Psoas muscle (tissue), 8 donors: ENCODE data around the gene MCTP1. TPM values are rescaled to one million over a fixed set of nuclear protein-coding genes. Genes with fewer than 3 reads are reported as not detected.
"Not testable (repeated sequence)": the region's sequence is repeated elsewhere in the genome, so short reads cannot be mapped to it uniquely, and the experiment has no call there.

Source experiments
- ATAC-seq, 4 donors: fragments of 200-7000 bp; cut with Tn5 transposase; one replicate each; pipeline ENCODE4 v1.9.1; 2020; ENCODE audit warnings: moderate library complexity in 3 of 4, mild to moderate bottlenecking in 2 of 4
- DNase-seq, 2 donors: peaks; one replicate each; pipeline ENCODE4 v3.0.0-alpha.2; 2020
- H3K27ac ChIP-seq: fragments of 200-600 bp; one replicate; pipeline ENCODE4 v1.8.0; 2022
- H3K27me3 ChIP-seq, 3 donors: fragments of 200-600 bp in 1 of 3; one replicate each; pipeline versions ENCODE4 v1.6.1 to v1.8.0; 2013 to 2022; ENCODE audit warnings: low read length in 2 of 3, mild to moderate bottlenecking in 2 of 3, moderate library complexity in 1 of 3; ENCODE audit not compliant: insufficient read depth in 3 of 3
- H3K36me3 ChIP-seq, 2 donors: fragments of 200-600 bp in 1 of 2; one replicate each; pipeline versions ENCODE4 v1.6.1 to v1.8.0; 2013 to 2022; ENCODE audit warnings: low read depth in 1 of 2, mild to moderate bottlenecking in 1 of 2, moderate library complexity in 1 of 2; ENCODE audit not compliant: insufficient read depth in 1 of 2
- H3K4me1 ChIP-seq: fragments of 200-600 bp; one replicate; pipeline ENCODE4 v1.8.0; 2022
- H3K4me3 ChIP-seq: fragments of 200-600 bp; one replicate; pipeline ENCODE4 v1.8.0; 2022; ENCODE audit warnings: mild to moderate bottlenecking
- H3K9me3 ChIP-seq: fragments of 200-600 bp; one replicate; pipeline ENCODE4 v1.8.0; 2022
- CTCF ChIP-seq: fragments of 200-600 bp; IDR thresholded peaks from one replicate; pipeline ENCODE4 v1.8.0; 2022; ENCODE audit warnings: antibody characterized with exemption
- WGBS, 3 donors: extraction: QIAGEN DNeasy Blood & Tissue Kit; methylation state at CpG; one replicate each; pipeline versions ENCODE4 v1.1.6 to v1.1.7; 2013; 5-methylcytosine and 5-hydroxymethylcytosine counted together
- intact Hi-C, 2 donors: fragments of 100-400 bp; cut with DNase I; formaldehyde crosslinking; loops; one replicate each; pipeline versions ENCODE4 v1.11.0 to v1.14.2; 2022
- polyA plus RNA-seq, 3 donors: library from polyadenylated mRNA; stranded (reverse); fragments of 200-250 nt; gene quantifications; one replicate each; pipeline ENCODE4 v1.2.3, GENCODE V29; 2013
- total RNA-seq, 4 donors: library from RNA; stranded (reverse); fragmentation: NEBNext Ultra II Directional in 2 of 4; extraction: Animal tissue kit (Norgen Biotek cat#: 25700) in 2 of 4; gene quantifications; one replicate each; pipeline versions ENCODE4 v1.2.1 to v1.2.4, GENCODE V29; 2021 to 2023
- donor health status: healthy with polysubstance abuse.
- donor health status: DM: no; HTN: no; CAD: no; lungs with moderate emphysema.
- donor health status: Bipolar disorder and iron deficiency.
- donor health status: healthy.
- donor health status: DM: yes; HTN: yes; CAD: no.
- donor health status: DM: no; HTN: no; CAD: no.
- donor health status: DM: no; HTN: no; CAD: no.
- donor health status: DM: yes; HTN: yes; CAD: no.

MCTP1 gene
- total and polyA plus RNA-seq, 7 donors = 1.4 to 8.8 (median 3.5) TPM

DNA sequence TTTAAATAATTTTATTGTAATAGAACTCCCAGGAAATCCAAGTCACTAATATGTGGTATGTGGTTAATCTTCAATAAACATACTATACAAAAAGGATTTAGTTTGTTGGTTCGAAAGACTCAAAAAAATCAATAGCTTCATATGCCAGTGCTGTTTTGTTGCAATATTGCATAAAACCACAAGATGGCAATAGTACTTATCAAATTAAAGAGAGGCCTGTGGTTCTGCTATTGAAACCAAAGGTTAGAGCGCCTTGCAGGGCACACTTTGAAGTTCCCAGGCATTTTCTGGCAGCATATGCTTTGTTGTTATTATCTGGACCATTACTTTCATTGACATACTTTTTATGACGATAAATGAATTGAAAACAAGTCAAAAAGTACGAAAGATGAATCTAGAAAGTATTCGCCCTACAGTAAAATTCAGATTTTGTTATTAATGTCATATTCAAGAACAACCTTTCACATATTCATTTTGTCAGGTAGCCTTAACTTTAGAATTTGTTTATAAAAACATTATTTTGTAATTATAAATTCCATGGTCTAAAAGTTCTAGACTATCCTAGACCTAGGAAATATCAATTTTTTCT, 316.3 kb downstream of the MCTP1 start:
- Histone ChIP-seq H3K4me1 (no peaks in the 10 kb centered on the region), H3K9me3 (peaks cover 3% of the 10 kb centered on the region), H3K36me3 (no peaks in the 10 kb centered on the region), H3K4me3 (no peak overlapping the region), H3K27ac (no peak overlapping the region), H3K27me3 (no peaks in the 10 kb centered on the region)
- DNase-seq = no peak
- ATAC-seq = peak in 2 of 4 donors; percentile 50 to 65
- peak; percentile 61 for TF ChIP-seq CTCF
- intact Hi-C loops = no loop called here
- 47 to 51% (median 48%) methylated on average over 5 of the region's 5 CpGs for WGBS, 3 donors

DNA sequence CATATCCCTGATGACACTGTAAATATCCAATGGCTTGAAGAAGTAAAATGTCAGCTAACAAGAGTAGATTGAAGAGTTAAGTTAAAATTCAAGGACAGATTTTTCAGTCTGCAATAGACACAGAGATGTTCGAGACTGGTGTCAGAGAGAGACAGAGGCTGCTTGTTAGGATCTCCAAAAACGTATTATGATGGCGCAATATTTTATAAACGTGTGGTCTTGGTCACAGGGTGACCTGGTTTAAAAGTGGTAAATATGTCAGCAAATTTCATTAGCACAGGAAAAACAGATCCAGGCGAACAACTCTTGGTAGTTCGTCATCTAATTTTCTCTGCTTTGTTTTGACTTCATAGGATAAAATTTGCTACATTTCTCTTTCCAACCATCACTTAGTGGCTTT, 317.4 kb downstream of the MCTP1 start:
- Histone ChIP-seq H3K4me1 (no peaks in the 10 kb centered on the region), H3K27me3 (no peaks in the 10 kb centered on the region), H3K4me3 (no peak overlapping the region), H3K9me3 (peaks cover 3% of the 10 kb centered on the region), H3K36me3 (no peaks in the 10 kb centered on the region), H3K27ac (no peak overlapping the region)
- 77 to 86% (median 79%) methylated on average over 6 of the region's 6 CpGs for WGBS, 3 donors
- intact Hi-C loops = no loop called here
- no peak for DNase-seq
- no peak for TF ChIP-seq CTCF
- ATAC-seq = no peak

- ATAC-seq, H3K9me3 ChIP-seq, DNase-seq, H3K4me1 ChIP-seq, H3K36me3 ChIP-seq, H3K27me3 ChIP-seq, intact Hi-C loops, H3K27ac ChIP-seq, H3K4me3 ChIP-seq: not testable (repeated sequence)
- WGBS, 3 donors = 77 to 83% (median 81%) methylated on average over 2 of the region's 2 CpGs
Observed at GRCh38 chr5:94959279-94959678, 325.6 kb downstream of the MCTP1 start.

DNA sequence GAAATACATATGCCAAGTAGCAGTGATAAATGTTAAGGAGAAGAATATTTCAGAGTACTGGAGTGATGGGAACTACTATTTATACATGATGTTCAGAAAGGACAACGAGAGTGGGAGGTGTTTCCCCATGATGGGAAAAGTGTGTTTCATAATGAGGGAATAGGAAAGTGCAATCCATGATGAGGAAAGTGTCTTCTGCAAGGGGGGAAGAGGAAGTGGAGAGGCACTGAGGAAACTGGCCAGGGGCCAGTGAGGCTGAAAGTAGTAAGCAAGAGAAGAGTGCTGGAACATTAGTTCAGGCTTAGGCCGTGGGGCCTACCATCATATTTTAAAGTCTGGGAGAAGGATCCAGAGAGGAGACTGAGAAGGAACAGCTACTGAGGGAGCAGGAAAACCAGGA, 339.2 kb downstream of the MCTP1 start:
- ATAC-seq (no peak), DNase-seq (peak; percentile 25 to 54)
- Histone ChIP-seq H3K4me3 (no peak overlapping the region), H3K27ac (no peak overlapping the region), H3K4me1 (no peaks in the 10 kb centered on the region), H3K36me3 (no peaks in the 10 kb centered on the region), H3K27me3 (no peaks in the 10 kb centered on the region), H3K9me3 (no peaks in the 10 kb centered on the region)
- intact Hi-C loops = no loop called here
- no peak for TF ChIP-seq CTCF
- WGBS, 3 donors = 52 to 62% (median 58%) methylated on average over 2 of the region's 2 CpGs

DNA sequence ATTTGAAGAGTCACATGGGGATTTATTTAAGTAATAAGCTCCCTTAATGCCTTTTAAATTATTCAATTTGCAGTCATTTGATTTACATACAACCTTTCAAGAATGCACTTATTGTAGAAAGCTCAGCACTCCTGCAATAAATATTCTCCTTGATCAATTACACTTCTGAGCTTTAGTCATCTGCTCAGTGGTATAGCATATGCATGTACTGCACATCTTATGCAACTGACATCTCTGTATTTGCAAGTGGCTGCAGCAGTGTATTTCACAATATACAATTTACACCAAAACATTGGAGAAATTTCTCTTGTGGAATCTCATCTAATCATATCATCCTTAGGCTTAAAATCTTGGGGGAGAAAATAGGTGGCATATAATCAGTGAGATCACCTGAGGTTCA, 340.7 kb downstream of the MCTP1 start:
- no peak for TF ChIP-seq CTCF
- Histone ChIP-seq H3K4me3 (no peak overlapping the region), H3K27ac (no peak overlapping the region), H3K9me3 (no peaks in the 10 kb centered on the region), H3K4me1 (no peaks in the 10 kb centered on the region), H3K36me3 (no peaks in the 10 kb centered on the region), H3K27me3 (no peaks in the 10 kb centered on the region)
- ATAC-seq (no peak), DNase-seq (no peak)
- intact Hi-C loops = no loop called here
